ENCODE results near the gene TEAD1. TPM values are rescaled to one million over a fixed set of nuclear protein-coding genes. Genes with fewer than 3 reads are reported as not detected.

TEAD1 gene
- total RNA-seq, 1 donor: 176 TPM

DNA sequence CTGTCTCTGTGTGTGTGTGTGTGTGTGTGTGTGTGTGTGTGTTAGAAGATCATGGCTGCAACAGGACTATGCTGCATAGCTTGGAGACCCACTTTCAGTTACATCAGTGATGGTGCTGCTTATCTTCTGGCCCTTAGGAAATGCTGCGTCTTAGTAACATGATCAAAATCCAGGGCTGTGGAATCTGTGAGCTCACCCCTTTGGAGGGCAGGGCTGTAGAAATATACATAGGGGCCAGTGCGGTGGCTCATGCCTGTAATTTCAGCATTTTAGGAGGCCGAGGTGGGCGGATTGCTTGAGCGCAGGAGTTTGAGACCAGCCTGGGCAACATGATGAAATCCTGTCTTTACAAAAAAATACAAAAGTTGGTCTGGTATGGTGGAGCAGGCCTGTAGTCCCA, 183.4 kb downstream of the TEAD1 start:
- H3K9me3 ChIP-seq (ENCODE audit: low read depth, low read length): no peaks in the 10 kb centered on the region

DNA sequence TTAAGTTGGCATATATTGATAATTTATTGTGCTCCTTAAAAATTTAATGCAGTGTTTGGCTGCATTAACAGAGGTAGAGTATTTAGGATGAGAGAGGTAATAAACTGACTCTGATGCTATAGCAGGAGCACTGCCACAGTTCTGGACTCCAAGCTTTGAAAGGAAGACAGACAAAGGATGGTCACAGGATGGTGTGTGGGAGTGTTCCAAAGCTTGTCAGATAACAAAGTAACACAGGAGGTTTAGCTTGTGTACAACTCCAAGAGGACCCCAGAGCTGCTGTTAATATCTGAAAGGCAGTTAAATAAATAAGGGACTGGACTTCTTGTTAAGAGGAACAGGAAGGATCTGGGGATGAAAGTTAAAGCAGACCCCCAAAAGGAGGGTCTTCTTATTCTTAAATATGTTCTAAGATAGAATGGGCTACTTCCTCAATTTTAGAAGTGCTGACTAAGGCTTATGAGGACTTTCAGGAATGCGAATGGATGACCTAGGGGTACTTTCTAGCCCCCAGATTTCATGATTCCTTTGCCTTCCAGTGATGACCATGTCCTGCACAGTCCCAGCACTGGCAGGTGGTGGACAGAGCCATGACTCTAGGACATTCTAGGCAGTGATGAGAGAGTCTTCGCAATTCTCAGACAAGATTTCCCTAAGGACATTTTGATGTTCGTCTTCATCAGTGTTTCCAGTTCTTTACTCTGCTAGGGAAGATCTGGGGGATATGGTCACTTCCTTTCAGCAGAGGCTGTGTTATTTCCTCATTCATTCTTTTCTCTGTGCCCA, 185.8 kb downstream of the TEAD1 start:
- no peak overlapping the region for H3K27ac ChIP-seq (ENCODE audit: low read depth, low read length)
- H3K36me3 ChIP-seq (ENCODE audit: insufficient read depth, low read length): peaks cover 8% of the 10 kb centered on the region
- H3K4me1 ChIP-seq (ENCODE audit: insufficient read depth, low read length): peaks cover 19% of the 10 kb centered on the region
- H3K27me3 ChIP-seq (ENCODE audit: insufficient read depth, low read length): no peaks in the 10 kb centered on the region
- H2AFZ ChIP-seq (ENCODE audit: low read length): no peak overlapping the region
- peaks cover 85% of the 10 kb centered on the region for H3K79me2 ChIP-seq (ENCODE audit: insufficient read depth, low read length)
- DNase-seq (ENCODE audit: insufficient read length, low spot score, missing footprints): no peak
- no peak overlapping the region for H3K4me3 ChIP-seq (ENCODE audit: insufficient read depth, low read length)
- H3K4me2 ChIP-seq (ENCODE audit: insufficient read depth, low read length): no peak overlapping the region
- H3K9me3 ChIP-seq (ENCODE audit: low read depth, low read length): no peaks in the 10 kb centered on the region
- TF ChIP-seq, protein P1, sequence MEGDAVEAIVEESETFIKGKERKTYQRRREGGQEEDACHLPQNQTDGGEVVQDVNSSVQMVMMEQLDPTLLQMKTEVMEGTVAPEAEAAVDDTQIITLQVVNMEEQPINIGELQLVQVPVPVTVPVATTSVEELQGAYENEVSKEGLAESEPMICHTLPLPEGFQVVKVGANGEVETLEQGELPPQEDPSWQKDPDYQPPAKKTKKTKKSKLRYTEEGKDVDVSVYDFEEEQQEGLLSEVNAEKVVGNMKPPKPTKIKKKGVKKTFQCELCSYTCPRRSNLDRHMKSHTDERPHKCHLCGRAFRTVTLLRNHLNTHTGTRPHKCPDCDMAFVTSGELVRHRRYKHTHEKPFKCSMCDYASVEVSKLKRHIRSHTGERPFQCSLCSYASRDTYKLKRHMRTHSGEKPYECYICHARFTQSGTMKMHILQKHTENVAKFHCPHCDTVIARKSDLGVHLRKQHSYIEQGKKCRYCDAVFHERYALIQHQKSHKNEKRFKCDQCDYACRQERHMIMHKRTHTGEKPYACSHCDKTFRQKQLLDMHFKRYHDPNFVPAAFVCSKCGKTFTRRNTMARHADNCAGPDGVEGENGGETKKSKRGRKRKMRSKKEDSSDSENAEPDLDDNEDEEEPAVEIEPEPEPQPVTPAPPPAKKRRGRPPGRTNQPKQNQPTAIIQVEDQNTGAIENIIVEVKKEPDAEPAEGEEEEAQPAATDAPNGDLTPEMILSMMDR (IDR thresholded peaks at IDR 0.05; ENCODE audit: extremely low read depth, low read depth, low read length): no peak
- peaks cover 67% of the 10 kb centered on the region for H4K20me1 ChIP-seq (ENCODE audit: insufficient read depth, low read length)

More for the DNA sequence above, 183.4 kb downstream of the TEAD1 start:
- peaks cover 92% of the 10 kb centered on the region for H3K79me2 ChIP-seq (ENCODE audit: insufficient read depth, low read length)
- no peak overlapping the region for H3K4me3 ChIP-seq (ENCODE audit: insufficient read depth, low read length)
- H3K27me3 ChIP-seq (ENCODE audit: insufficient read depth, low read length): no peaks in the 10 kb centered on the region
- H4K20me1 ChIP-seq (ENCODE audit: insufficient read depth, low read length): peaks cover 62% of the 10 kb centered on the region
- no peak for DNase-seq (ENCODE audit: insufficient read length, low spot score, missing footprints)
- H3K27ac ChIP-seq (ENCODE audit: low read depth, low read length): no peak overlapping the region
- H2AFZ ChIP-seq (ENCODE audit: low read length): no peak overlapping the region
- H3K4me2 ChIP-seq (ENCODE audit: insufficient read depth, low read length): no peak overlapping the region
- TF ChIP-seq, protein P1 (IDR thresholded peaks at IDR 0.05; ENCODE audit: extremely low read depth, low read depth, low read length): no peak
- peaks cover 15% of the 10 kb centered on the region for H3K4me1 ChIP-seq (ENCODE audit: insufficient read depth, low read length)
- no peaks in the 10 kb centered on the region for H3K36me3 ChIP-seq (ENCODE audit: insufficient read depth, low read length)

DNA sequence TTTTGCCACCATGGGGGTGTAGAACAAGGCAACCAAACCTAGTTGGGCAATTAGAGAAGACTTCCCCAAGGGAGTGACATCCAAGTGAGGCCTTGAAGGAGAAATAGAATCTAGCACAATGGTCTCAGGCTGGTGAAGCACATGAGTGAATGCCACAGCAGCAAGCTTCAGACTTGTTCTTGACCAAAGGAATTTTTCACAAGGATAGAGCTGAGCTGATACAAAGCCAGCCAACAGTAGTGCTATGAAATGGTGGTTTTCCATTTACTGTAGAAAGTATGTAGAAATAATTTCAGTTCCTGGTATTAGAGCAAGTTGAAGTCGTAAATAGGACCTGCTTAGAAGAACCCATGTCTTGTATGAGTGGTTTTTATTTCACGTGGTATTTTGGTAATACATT, 186.6 kb downstream of the TEAD1 start:
- Histone ChIP-seq H3K36me3 (ENCODE audit: insufficient read depth, low read length) (peaks cover 9% of the 10 kb centered on the region), H3K9me3 (ENCODE audit: low read depth, low read length) (no peaks in the 10 kb centered on the region), H3K4me3 (ENCODE audit: insufficient read depth, low read length) (no peak overlapping the region), H4K20me1 (ENCODE audit: insufficient read depth, low read length) (peaks cover 67% of the 10 kb centered on the region), H2AFZ (ENCODE audit: low read length) (no peak overlapping the region), H3K27ac (ENCODE audit: low read depth, low read length) (no peak overlapping the region), H3K4me1 (ENCODE audit: insufficient read depth, low read length) (peaks cover 19% of the 10 kb centered on the region), H3K27me3 (ENCODE audit: insufficient read depth, low read length) (no peaks in the 10 kb centered on the region), H3K4me2 (ENCODE audit: insufficient read depth, low read length) (no peak overlapping the region), H3K79me2 (ENCODE audit: insufficient read depth, low read length) (peaks cover 80% of the 10 kb centered on the region)
- TF ChIP-seq, protein P1 (IDR thresholded peaks at IDR 0.05; ENCODE audit: extremely low read depth, low read depth, low read length): no peak
- no peak for DNase-seq (ENCODE audit: insufficient read length, low spot score, missing footprints)

DNA sequence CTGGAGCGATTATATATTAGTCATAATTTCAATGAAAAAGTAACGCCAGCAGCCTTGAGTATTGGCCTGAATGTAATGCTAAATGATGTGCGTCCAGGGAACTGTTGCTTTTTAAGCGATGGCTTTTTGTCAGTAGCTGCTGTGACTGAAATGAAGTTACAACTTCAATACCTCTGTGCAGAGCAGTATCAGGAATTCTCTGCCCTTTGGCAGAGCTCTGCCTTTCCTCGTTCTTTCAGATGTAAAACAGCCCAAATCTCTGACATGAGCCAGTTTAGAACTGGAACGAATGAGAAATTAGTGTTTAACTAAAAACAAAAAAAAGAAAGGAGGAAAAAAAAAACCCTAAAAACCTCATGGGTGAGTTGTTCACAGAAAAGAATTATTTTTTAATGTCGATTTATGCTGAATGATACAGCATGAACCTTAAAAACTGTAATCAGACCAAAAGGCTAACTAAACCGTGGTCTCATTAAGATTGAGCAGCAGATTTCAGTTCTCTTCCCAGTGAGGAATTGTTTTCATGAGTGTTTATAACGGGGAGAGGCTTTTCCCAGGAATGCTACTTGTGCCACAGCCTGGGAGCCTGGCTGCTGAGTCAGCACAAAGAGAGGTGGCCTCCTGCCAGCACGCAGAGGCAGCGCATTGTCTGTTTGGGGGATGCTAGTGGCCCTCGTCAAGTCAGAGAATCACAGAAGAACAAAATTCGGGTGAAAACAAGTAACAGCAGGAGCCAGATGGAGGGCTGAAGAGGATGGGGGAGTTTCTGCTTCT, 188.7 kb downstream of the TEAD1 start:
- Histone ChIP-seq H3K36me3 (ENCODE audit: insufficient read depth, low read length) (peaks cover 22% of the 10 kb centered on the region), H3K4me1 (ENCODE audit: insufficient read depth, low read length) (peaks cover 21% of the 10 kb centered on the region), H4K20me1 (ENCODE audit: insufficient read depth, low read length) (peaks cover 57% of the 10 kb centered on the region), H2AFZ (ENCODE audit: low read length) (no peak overlapping the region), H3K27ac (ENCODE audit: low read depth, low read length) (peak overlapping the region; percentile 80), H3K4me3 (ENCODE audit: insufficient read depth, low read length) (no peak overlapping the region), H3K27me3 (ENCODE audit: insufficient read depth, low read length) (no peaks in the 10 kb centered on the region), H3K9me3 (ENCODE audit: low read depth, low read length) (no peaks in the 10 kb centered on the region), H3K4me2 (ENCODE audit: insufficient read depth, low read length) (peak overlapping the region; percentile 70), H3K79me2 (ENCODE audit: insufficient read depth, low read length) (peaks cover 78% of the 10 kb centered on the region)
- no peak for DNase-seq (ENCODE audit: insufficient read length, low spot score, missing footprints)
- TF ChIP-seq, protein P1 (IDR thresholded peaks at IDR 0.05; ENCODE audit: extremely low read depth, low read depth, low read length): no peak
